ENCODE results near the gene GLG1.
"Not testable (repeated sequence)": the region's sequence is repeated elsewhere in the genome, so short reads cannot be mapped to it uniquely, and the experiment has no call there.

The GLG1 gene

GRCh38 chr16:74557275-74557674 lies 49.6 kb downstream of the GLG1 start:
- H2BK5ac ChIP-seq (ENCODE audit: low read depth, low read length, poor library complexity, severe bottlenecking), result no peak overlapping the region
- H2BK15ac ChIP-seq (ENCODE audit: low read depth, poor library complexity, severe bottlenecking), result no peak overlapping the region
- H3K79me1 ChIP-seq (replicated peaks; ENCODE audit: low read length, poor library complexity, severe bottlenecking), result peaks cover 15% of the 10 kb centered on the region
- no peak overlapping the region for H3K14ac ChIP-seq (ENCODE audit: low read length in 2 of 2)
- peaks cover 11% of the 10 kb centered on the region for H3K4me1 ChIP-seq (ENCODE audit: control insufficient read depth, insufficient read depth, low read depth, low read length)
- DNase-seq, result no peak
- H2BK12ac ChIP-seq (ENCODE audit: low read length in 2 of 2), result no peak overlapping the region
- H3K9me3 ChIP-seq (ENCODE audit: control insufficient read depth, low read length), result no peaks in the 10 kb centered on the region
- H3K36me3 ChIP-seq (ENCODE audit: control insufficient read depth in 1 of 2, insufficient read depth in 2 of 2, low read depth in 1 of 2, low read length in 2 of 2), result peaks cover 0 to 5% of the 10 kb centered on the region in 2 experiments
- no peak overlapping the region for H3K9ac ChIP-seq (ENCODE audit: low read length)
- no peak overlapping the region for H2BK120ac ChIP-seq (ENCODE audit: low read depth, low read length)
- H4K91ac ChIP-seq (ENCODE audit: low read length), result no peak overlapping the region
- H3K4ac ChIP-seq (ENCODE audit: low read depth in 1 of 2, low read length in 2 of 2), result no peak overlapping the region
- WGBS, result 96% methylated on average over 1 of the region's 1 CpG
- H2AK5ac ChIP-seq (ENCODE audit: low read length, severe bottlenecking), result no peak overlapping the region
- H3K27ac ChIP-seq (ENCODE audit: low read length, poor library complexity, severe bottlenecking), result no peak overlapping the region
- H2AFZ ChIP-seq (ENCODE audit: low read depth, low read length), result no peak overlapping the region
- no peak overlapping the region for H4K8ac ChIP-seq (ENCODE audit: low read length)
- H3K4me2 ChIP-seq (ENCODE audit: low read length, poor library complexity, severe bottlenecking), result no peak overlapping the region
- no peak overlapping the region for H3K4me3 ChIP-seq (ENCODE audit: insufficient read depth in 1 of 2, low read depth in 1 of 2, low read length in 2 of 2)
- H3K27me3 ChIP-seq (ENCODE audit: control insufficient read depth in 1 of 2, insufficient read depth in 1 of 2, low read length in 2 of 2), result no peaks in the 10 kb centered on the region
- H3K18ac ChIP-seq (ENCODE audit: low read depth in 1 of 2, low read length in 2 of 2), result no peak overlapping the region
- no peak overlapping the region for H3K23ac ChIP-seq (ENCODE audit: low read length in 2 of 2)

GRCh38 chr16:74556375-74556922 lies 50.5 kb downstream of the GLG1 start:
- H3K14ac ChIP-seq (ENCODE audit: low read length in 2 of 2), result no peak overlapping the region
- no peak overlapping the region for H2BK5ac ChIP-seq (ENCODE audit: low read depth, low read length, poor library complexity, severe bottlenecking)
- no peak overlapping the region for H3K4me3 ChIP-seq (ENCODE audit: insufficient read depth in 1 of 2, low read depth in 1 of 2, low read length in 2 of 2)
- no peaks in the 10 kb centered on the region for H3K9me3 ChIP-seq (ENCODE audit: control insufficient read depth, low read length)
- no peaks in the 10 kb centered on the region for H3K27me3 ChIP-seq (ENCODE audit: control insufficient read depth in 1 of 2, insufficient read depth in 1 of 2, low read length in 2 of 2)
- H3K4me2 ChIP-seq (ENCODE audit: low read length, poor library complexity, severe bottlenecking), result no peak overlapping the region
- H3K18ac ChIP-seq (ENCODE audit: low read depth in 1 of 2, low read length in 2 of 2), result no peak overlapping the region
- H2AFZ ChIP-seq (ENCODE audit: low read depth, low read length), result no peak overlapping the region
- H3K9ac ChIP-seq (ENCODE audit: low read length), result no peak overlapping the region
- no peak overlapping the region for H4K8ac ChIP-seq (ENCODE audit: low read length)
- H2BK120ac ChIP-seq (ENCODE audit: low read depth, low read length), result no peak overlapping the region
- H4K91ac ChIP-seq (ENCODE audit: low read length), result no peak overlapping the region
- H3K79me1 ChIP-seq (replicated peaks; ENCODE audit: low read length, poor library complexity, severe bottlenecking), result peaks cover 15% of the 10 kb centered on the region
- H2BK12ac ChIP-seq (ENCODE audit: low read length in 2 of 2), result no peak overlapping the region
- DNase-seq, result no peak
- no peak overlapping the region for H2AK5ac ChIP-seq (ENCODE audit: low read length, severe bottlenecking)
- WGBS, result 87% methylated on average over 1 of the region's 1 CpG
- no peak overlapping the region for H2BK15ac ChIP-seq (ENCODE audit: low read depth, poor library complexity, severe bottlenecking)
- H3K4me1 ChIP-seq (ENCODE audit: control insufficient read depth, insufficient read depth, low read depth, low read length), result peaks cover 11% of the 10 kb centered on the region
- H3K23ac ChIP-seq (ENCODE audit: low read length in 2 of 2), result no peak overlapping the region
- H3K27ac ChIP-seq (ENCODE audit: low read length, poor library complexity, severe bottlenecking), result no peak overlapping the region
- H3K4ac ChIP-seq (ENCODE audit: low read depth in 1 of 2, low read length in 2 of 2), result no peak overlapping the region
- peaks cover 0 to 5% of the 10 kb centered on the region in 2 experiments for H3K36me3 ChIP-seq (ENCODE audit: control insufficient read depth in 1 of 2, insufficient read depth in 2 of 2, low read depth in 1 of 2, low read length in 2 of 2)

- H4K8ac ChIP-seq (ENCODE audit: low read length); H3K79me1 ChIP-seq (replicated peaks; ENCODE audit: low read length, poor library complexity, severe bottlenecking); H3K18ac ChIP-seq (ENCODE audit: low read depth in 1 of 2, low read length in 2 of 2); H3K4me1 ChIP-seq (ENCODE audit: control insufficient read depth, insufficient read depth, low read depth, low read length); H3K9ac ChIP-seq (ENCODE audit: low read length); H2AFZ ChIP-seq (ENCODE audit: low read depth, low read length); H3K14ac ChIP-seq (ENCODE audit: low read length in 2 of 2); DNase-seq; H3K27me3 ChIP-seq (ENCODE audit: control insufficient read depth in 1 of 2, insufficient read depth in 1 of 2, low read length in 2 of 2); H3K4me3 ChIP-seq (ENCODE audit: insufficient read depth in 1 of 2, low read depth in 1 of 2, low read length in 2 of 2); H2BK15ac ChIP-seq (ENCODE audit: low read depth, poor library complexity, severe bottlenecking); H3K9me3 ChIP-seq (ENCODE audit: control insufficient read depth, low read length); H2AK5ac ChIP-seq (ENCODE audit: low read length, severe bottlenecking); H3K27ac ChIP-seq (ENCODE audit: low read length, poor library complexity, severe bottlenecking); H2BK5ac ChIP-seq (ENCODE audit: low read depth, low read length, poor library complexity, severe bottlenecking); H3K4ac ChIP-seq (ENCODE audit: low read depth in 1 of 2, low read length in 2 of 2); H3K4me2 ChIP-seq (ENCODE audit: low read length, poor library complexity, severe bottlenecking); H2BK12ac ChIP-seq (ENCODE audit: low read length in 2 of 2); H2BK120ac ChIP-seq (ENCODE audit: low read depth, low read length); H3K36me3 ChIP-seq (ENCODE audit: control insufficient read depth in 1 of 2, insufficient read depth in 2 of 2, low read depth in 1 of 2, low read length in 2 of 2); H3K23ac ChIP-seq (ENCODE audit: low read length in 2 of 2); H4K91ac ChIP-seq (ENCODE audit: low read length): not testable (repeated sequence)
- WGBS, result 89% methylated on average over 4 of the region's 6 CpGs
Observed at GRCh38 chr16:74552357-74552756, 54.6 kb downstream of the GLG1 start.

- H3K9ac ChIP-seq (ENCODE audit: low read length); H3K18ac ChIP-seq (ENCODE audit: low read depth in 1 of 2, low read length in 2 of 2); H3K36me3 ChIP-seq (ENCODE audit: control insufficient read depth in 1 of 2, insufficient read depth in 2 of 2, low read depth in 1 of 2, low read length in 2 of 2); H2BK15ac ChIP-seq (ENCODE audit: low read depth, poor library complexity, severe bottlenecking); H3K27ac ChIP-seq (ENCODE audit: low read length, poor library complexity, severe bottlenecking); H2BK120ac ChIP-seq (ENCODE audit: low read depth, low read length); H3K4ac ChIP-seq (ENCODE audit: low read depth in 1 of 2, low read length in 2 of 2); H3K4me3 ChIP-seq (ENCODE audit: insufficient read depth in 1 of 2, low read depth in 1 of 2, low read length in 2 of 2); H2BK5ac ChIP-seq (ENCODE audit: low read depth, low read length, poor library complexity, severe bottlenecking); H2BK12ac ChIP-seq (ENCODE audit: low read length in 2 of 2); H3K4me1 ChIP-seq (ENCODE audit: control insufficient read depth, insufficient read depth, low read depth, low read length); H4K91ac ChIP-seq (ENCODE audit: low read length); H3K27me3 ChIP-seq (ENCODE audit: control insufficient read depth in 1 of 2, insufficient read depth in 1 of 2, low read length in 2 of 2); H3K23ac ChIP-seq (ENCODE audit: low read length in 2 of 2); H3K79me1 ChIP-seq (replicated peaks; ENCODE audit: low read length, poor library complexity, severe bottlenecking); H3K14ac ChIP-seq (ENCODE audit: low read length in 2 of 2); H2AK5ac ChIP-seq (ENCODE audit: low read length, severe bottlenecking); H2AFZ ChIP-seq (ENCODE audit: low read depth, low read length); H4K8ac ChIP-seq (ENCODE audit: low read length); H3K4me2 ChIP-seq (ENCODE audit: low read length, poor library complexity, severe bottlenecking); H3K9me3 ChIP-seq (ENCODE audit: control insufficient read depth, low read length); DNase-seq: not testable (repeated sequence)
- 91% methylated on average over 4 of the region's 7 CpGs for WGBS
Observed at GRCh38 chr16:74550227-74551019, 56.5 kb downstream of the GLG1 start.
